PFSK-1 (cell line): ENCODE measurements around the gene NINJ2.

Experiments
- POLR2AphosphoS5 ChIP-seq: IDR thresholded peaks from 2 replicates; pipeline ENCODE4 v1.6.1; 2012; ENCODE audit warnings: low read depth, mild to moderate bottlenecking, control low read depth, low read length, moderate library complexity
- SIN3A ChIP-seq: IDR thresholded peaks from 2 replicates; pipeline ENCODE4 v1.6.1; 2012; ENCODE audit warnings: mild to moderate bottlenecking, low read length, moderate library complexity, borderline replicate concordance; ENCODE audit not compliant: insufficient read depth
- TAF1 ChIP-seq: IDR thresholded peaks from 2 replicates; pipeline ENCODE4 v1.6.1; 2012; ENCODE audit warnings: low read length, control low read depth, borderline replicate concordance; ENCODE audit not compliant: insufficient read depth
- TF ChIP-seq, protein P1 (sequence below), 2 experiments: IDR thresholded peaks; 2 replicates each; pipeline versions ENCODE4 v1.6.1 to v1.8.0; 2011 to 2012; ENCODE audit warnings: low read depth in 2 of 2, low read length in 2 of 2, control low read depth in 1 of 2, inconsistent platforms in 1 of 2, mild to moderate bottlenecking in 1 of 2, moderate library complexity in 1 of 2; ENCODE audit not compliant: insufficient read depth in 1 of 2

DNA sequence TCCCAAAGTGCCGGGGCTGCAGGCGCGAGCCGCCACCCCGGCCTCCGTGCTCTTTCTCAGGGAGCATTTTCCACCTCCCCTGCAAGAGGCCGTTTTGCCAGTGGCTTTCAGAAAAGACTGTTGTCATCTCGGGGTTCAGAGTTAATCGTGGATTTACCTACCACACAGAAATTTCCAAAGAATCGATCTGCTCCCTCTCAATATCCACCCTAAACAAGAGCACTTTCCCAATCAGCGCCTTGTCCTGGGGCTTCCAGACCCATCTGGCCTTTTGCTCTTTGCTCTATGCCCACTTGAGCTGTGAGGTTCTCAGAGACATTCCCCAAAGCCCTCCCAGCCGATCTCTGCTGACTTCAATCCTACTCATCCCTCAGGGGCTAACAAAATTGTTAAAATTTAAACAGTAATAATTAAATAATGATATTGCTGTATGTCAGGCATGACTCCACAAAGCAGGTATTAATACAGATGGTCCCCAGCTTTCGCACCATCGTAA, 86.6 kb downstream of the NINJ2 start:
- TF ChIP-seq TAF1, result no peak
- TF ChIP-seq, protein P1, sequence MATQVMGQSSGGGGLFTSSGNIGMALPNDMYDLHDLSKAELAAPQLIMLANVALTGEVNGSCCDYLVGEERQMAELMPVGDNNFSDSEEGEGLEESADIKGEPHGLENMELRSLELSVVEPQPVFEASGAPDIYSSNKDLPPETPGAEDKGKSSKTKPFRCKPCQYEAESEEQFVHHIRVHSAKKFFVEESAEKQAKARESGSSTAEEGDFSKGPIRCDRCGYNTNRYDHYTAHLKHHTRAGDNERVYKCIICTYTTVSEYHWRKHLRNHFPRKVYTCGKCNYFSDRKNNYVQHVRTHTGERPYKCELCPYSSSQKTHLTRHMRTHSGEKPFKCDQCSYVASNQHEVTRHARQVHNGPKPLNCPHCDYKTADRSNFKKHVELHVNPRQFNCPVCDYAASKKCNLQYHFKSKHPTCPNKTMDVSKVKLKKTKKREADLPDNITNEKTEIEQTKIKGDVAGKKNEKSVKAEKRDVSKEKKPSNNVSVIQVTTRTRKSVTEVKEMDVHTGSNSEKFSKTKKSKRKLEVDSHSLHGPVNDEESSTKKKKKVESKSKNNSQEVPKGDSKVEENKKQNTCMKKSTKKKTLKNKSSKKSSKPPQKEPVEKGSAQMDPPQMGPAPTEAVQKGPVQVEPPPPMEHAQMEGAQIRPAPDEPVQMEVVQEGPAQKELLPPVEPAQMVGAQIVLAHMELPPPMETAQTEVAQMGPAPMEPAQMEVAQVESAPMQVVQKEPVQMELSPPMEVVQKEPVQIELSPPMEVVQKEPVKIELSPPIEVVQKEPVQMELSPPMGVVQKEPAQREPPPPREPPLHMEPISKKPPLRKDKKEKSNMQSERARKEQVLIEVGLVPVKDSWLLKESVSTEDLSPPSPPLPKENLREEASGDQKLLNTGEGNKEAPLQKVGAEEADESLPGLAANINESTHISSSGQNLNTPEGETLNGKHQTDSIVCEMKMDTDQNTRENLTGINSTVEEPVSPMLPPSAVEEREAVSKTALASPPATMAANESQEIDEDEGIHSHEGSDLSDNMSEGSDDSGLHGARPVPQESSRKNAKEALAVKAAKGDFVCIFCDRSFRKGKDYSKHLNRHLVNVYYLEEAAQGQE (IDR thresholded peaks at IDR 0.05; ENCODE audit: insufficient read depth in 1 of 2, low read depth in 2 of 2, low read length in 2 of 2), result no peak
- TF ChIP-seq POLR2AphosphoS5, result no peak
- no peak for TF ChIP-seq SIN3A
